B cell (primary cell): ENCODE measurements around the gene CCDC170. TPM values are rescaled to one million over a fixed set of nuclear protein-coding genes. Genes with fewer than 3 reads are reported as not detected.

Source experiments
- ATAC-seq: fragments of 200-7000 bp; cut with Tn5 transposase; one replicate; pipeline ENCODE4 v1.10.0; 2021; ENCODE audit warnings: low read depth, mild to moderate bottlenecking, moderate number of reproducible peaks, moderate library complexity
- CTCF ChIA-PET: fragments of 350-600 bp; sonication (Branson Sonifier 250); formaldehyde crosslinking; loops from one replicate; lab custom pipeline; 2021; ENCODE audit warnings: antibody characterized with exemption, inconsistent platforms; lab: Charles Lee
- POLR2A ChIA-PET: fragments of 350-600 bp; sonication (Branson Sonifier 250); formaldehyde crosslinking; loops from one replicate; lab custom pipeline; 2021; ENCODE audit warnings: antibody characterized with exemption; lab: Charles Lee
- DNase-seq: peaks from one replicate; pipeline ENCODE4 v3.0.0; 2013
- H2AFZ ChIP-seq: 2 replicates; pipeline ENCODE4 v1.6.1; 2012; ENCODE audit warnings: mild to moderate bottlenecking, low read depth, low read length; ENCODE audit not compliant: insufficient read depth, poor library complexity, severe bottlenecking
- H3K27ac ChIP-seq, 2 donors: 1 replicate in 1 of 2; 2 replicates in 1 of 2; pipeline ENCODE4 v1.5.1; 2012 to 2013; ENCODE audit warnings: low read length in 2 of 2, mild to moderate bottlenecking in 2 of 2, moderate library complexity in 1 of 2
- H3K27me3 ChIP-seq, 4 experiments: fragments of 200-600 bp in 1 of 4; sonication (generic) in 1 of 4; replicated peaks in 1 of 4; 1 replicate in 2 of 4; 2 replicates in 2 of 4; pipeline versions ENCODE4 v1.6.1 to v1.7.0; 2013 to 2016; ENCODE audit warnings: low read length in 3 of 4, mild to moderate bottlenecking in 2 of 4, mixed read lengths in 1 of 4, moderate library complexity in 1 of 4; ENCODE audit not compliant: insufficient read depth in 4 of 4, control insufficient read depth in 3 of 4; ENCODE audit errors: control extremely low read depth in 1 of 4
- H3K36me3 ChIP-seq, 2 experiments: replicated peaks in 1 of 2; 1 replicate in 1 of 2; 2 replicates in 1 of 2; pipeline versions ENCODE4 v1.6.1 to v1.7.1; 2013; ENCODE audit warnings: low read length in 1 of 2; ENCODE audit not compliant: insufficient read depth in 2 of 2, control insufficient read depth in 1 of 2; ENCODE audit errors: control extremely low read depth in 1 of 2, extremely low read depth in 1 of 2
- H3K4me1 ChIP-seq, 2 donors: fragments of 200-600 bp in 1 of 2; sonication (generic) in 1 of 2; 1 replicate in 1 of 2; 2 replicates in 1 of 2; pipeline versions ENCODE4 v1.5.1 to v1.6.1; 2013 to 2017; ENCODE audit warnings: low read length in 2 of 2; ENCODE audit not compliant: control insufficient read depth in 2 of 2, insufficient read depth in 2 of 2
- H3K4me2 ChIP-seq: replicated peaks from 2 replicates; pipeline ENCODE3; 2012; ENCODE audit warnings: mild to moderate bottlenecking, low read depth, low read length; ENCODE audit not compliant: poor library complexity, severe bottlenecking
- H3K4me3 ChIP-seq, 5 experiments: fragments of 200-600 bp in 1 of 5; sonication (generic) in 1 of 5; 1 replicate in 3 of 5; 2 replicates in 2 of 5; pipeline versions ENCODE4 v1.5.1 to v1.7.0; 2011 to 2016; ENCODE audit warnings: low read length in 4 of 5, mild to moderate bottlenecking in 4 of 5, low read depth in 2 of 5, control low read depth in 1 of 5, moderate library complexity in 1 of 5; ENCODE audit not compliant: insufficient read depth in 1 of 5; ENCODE audit errors: control extremely low read depth in 1 of 5, extremely low read depth in 1 of 5
- H3K79me2 ChIP-seq: fragments of 200-600 bp; sonication (generic); one replicate; pipeline ENCODE4 v1.6.0; 2016; ENCODE audit warnings: low read length; ENCODE audit not compliant: control insufficient read depth, insufficient read depth
- H3K9ac ChIP-seq: fragments of 200-600 bp; sonication (generic); 2 replicates; pipeline ENCODE4 v1.6.1; 2017; ENCODE audit warnings: mild to moderate bottlenecking, low read length, moderate library complexity
- H3K9me3 ChIP-seq, 3 donors: one replicate each; pipeline versions ENCODE4 v1.6.1 to v1.7.1; 2013; ENCODE audit warnings: low read length in 2 of 3; ENCODE audit not compliant: control insufficient read depth in 2 of 3, insufficient read depth in 1 of 3; ENCODE audit errors: control extremely low read depth in 1 of 3
- H4K20me1 ChIP-seq: 2 replicates; pipeline ENCODE4 v1.6.0; 2012; ENCODE audit warnings: mild to moderate bottlenecking, low read length; ENCODE audit not compliant: insufficient read depth, control insufficient read depth, poor library complexity, severe bottlenecking
- H3K27ac Mint-ChIP-seq: one replicate; pipeline ENCODE4 v1.8.0; 2021; ENCODE audit warnings: mixed read lengths
- H3K27me3 Mint-ChIP-seq: one replicate; pipeline ENCODE4 v1.8.0; 2021; ENCODE audit warnings: mixed read lengths
- H3K4me1 Mint-ChIP-seq: one replicate; pipeline ENCODE4 v1.8.0; 2021; ENCODE audit warnings: mixed read lengths
- H3K4me3 Mint-ChIP-seq: one replicate; pipeline ENCODE4 v1.8.0; 2021; ENCODE audit warnings: mixed read lengths
- H3K9me3 Mint-ChIP-seq: one replicate; pipeline ENCODE4 v1.8.0; 2022; ENCODE audit warnings: mixed read lengths; ENCODE audit not compliant: insufficient read depth
- CTCF ChIP-seq: fragments of 200-600 bp; IDR thresholded peaks from one replicate; pipeline ENCODE4 v1.8.0; 2022; ENCODE audit warnings: antibody characterized with exemption, mild to moderate bottlenecking
- EZH2 ChIP-seq: IDR thresholded peaks from 2 replicates; pipeline ENCODE4 v1.6.1; 2012; ENCODE audit warnings: borderline replicate concordance, low read depth, mild to moderate bottlenecking, moderate library complexity, low read length; ENCODE audit not compliant: insufficient read depth, poor library complexity, severe bottlenecking
- WGBS: methylation state at CpG from one replicate; pipeline ENCODE4 v1.1.5; 2013; ENCODE audit warnings: missing lambda C conversion rate; ENCODE audit not compliant: insufficient coverage; 5-methylcytosine and 5-hydroxymethylcytosine counted together
- intact Hi-C: fragments of 100-400 bp; cut with micrococcal nuclease; formaldehyde crosslinking; loops from one replicate; pipeline ENCODE4 v1.10.0; 2022
- polyA plus RNA-seq: library from polyadenylated mRNA; depleted of rRNA; stranded (reverse); fragments of >200 nt; gene quantifications from 2 replicates; pipeline ENCODE4 v1.2.3, GENCODE V29; 2012
- total RNA-seq, 2 donors: library from RNA; stranded (reverse); fragments of 120-200 nt in 1 of 2; gene quantifications; 1 replicate in 1 of 2; 2 replicates in 1 of 2; pipeline versions ENCODE4 v1.2.3 to v1.2.4, GENCODE V29; 2013 to 2022

The CCDC170 gene
- total and polyA plus RNA-seq, 2 donors (not counting 1 experiment from before 2014, with no cell fraction given): 0.01 TPM; not detected in 1

- no peak overlapping the region for H3K4me3 ChIP-seq
Observed at GRCh38 chr6:151502499-151502898, 8.7 kb downstream of the CCDC170 start.

GRCh38 chr6:151506761-151507160 is 12.9 kb downstream of the CCDC170 start:
- Histone ChIP-seq H3K4me3 (no peak overlapping the region), H3K4me1 (no peaks in the 10 kb centered on the region), H4K20me1 (no peaks in the 10 kb centered on the region), H3K27me3 (no peaks in the 10 kb centered on the region), H3K4me2 (no peak overlapping the region), H2AFZ (no peak overlapping the region), H3K36me3 (no peaks in the 10 kb centered on the region), H3K9ac (no peak overlapping the region), H3K27ac (no peak overlapping the region), H3K9me3 (no peaks in the 10 kb centered on the region), H3K79me2 (no peaks in the 10 kb centered on the region)
- H3K4me1 Mint-ChIP-seq: no peaks in the 10 kb centered on the region
- DNase-seq (no peak), ATAC-seq (no peak)
- ChIA-PET POLR2A (no interaction called here), CTCF (no interaction called here)
- no peaks in the 10 kb centered on the region for H3K9me3 Mint-ChIP-seq
- intact Hi-C loops: no loop called here
- peaks cover 15% of the 10 kb centered on the region for H3K27me3 Mint-ChIP-seq
- no peak overlapping the region for H3K4me3 Mint-ChIP-seq
- WGBS: no CpG with 5 or more reads among the region's 2 CpGs
- TF ChIP-seq EZH2: no peak
- no peak for TF ChIP-seq CTCF
- H3K27ac Mint-ChIP-seq: no peak overlapping the region

More at GRCh38 chr6:151502499-151502898, 8.7 kb downstream of the CCDC170 start:
- Mint-ChIP-seq H3K4me3 (no peak overlapping the region), H3K4me1 (peaks cover 11% of the 10 kb centered on the region), H3K9me3 (no peaks in the 10 kb centered on the region), H3K27ac (no peak overlapping the region), H3K27me3 (peaks cover 24% of the 10 kb centered on the region)
- Histone ChIP-seq H2AFZ (no peak overlapping the region), H3K4me2 (no peak overlapping the region), H3K27ac (no peak overlapping the region), H3K9ac (no peak overlapping the region), H3K9me3 (no peaks in the 10 kb centered on the region), H4K20me1 (no peaks in the 10 kb centered on the region), H3K27me3 (peaks cover 0 to 4% (median 0%) of the 10 kb centered on the region in 4 experiments), H3K79me2 (no peaks in the 10 kb centered on the region), H3K4me1 (no peaks in the 10 kb centered on the region), H3K36me3 (no peaks in the 10 kb centered on the region)
- no CpG with 5 or more reads among the region's 4 CpGs for WGBS
- ChIA-PET CTCF (no interaction called here), POLR2A (no interaction called here)
- DNase-seq: no peak
- intact Hi-C loops: no loop called here
- TF ChIP-seq CTCF: no peak
- no peak for TF ChIP-seq EZH2
- no peak for ATAC-seq
